Lower leg skin (tissue), 3 donors: ENCODE data around the gene LCLAT1.

ENCODE experiments used
- CTCF ChIP-seq, 3 donors: fragments of 450-650 bp; IDR thresholded peaks; one replicate each; pipeline ENCODE4 v1.5.1; 2016; ENCODE audit warnings: antibody characterized with exemption in 3 of 3, mild to moderate bottlenecking in 3 of 3, moderate library complexity in 2 of 3
- POLR2A ChIP-seq, 2 donors: fragments of 450-650 bp; IDR thresholded peaks; one replicate each; pipeline ENCODE4 v1.6.1; 2016 to 2017; ENCODE audit warnings: antibody characterized with exemption in 2 of 2, mild to moderate bottlenecking in 1 of 2, moderate library complexity in 1 of 2

GRCh38 chr2:30590407-30590806 lies 143.4 kb downstream of the LCLAT1 start:
- TF ChIP-seq CTCF (IDR thresholded peaks at IDR 0.05) (no peak), POLR2A (IDR thresholded peaks at IDR 0.05) (no peak)
